ENCODE results near the gene RBM18. TPM values are rescaled to one million over a fixed set of nuclear protein-coding genes. Genes with fewer than 3 reads are reported as not detected.

The RBM18 gene
- total and polyA plus RNA-seq, 2 of the 4 experiments (the other 2 are of a cell fraction), result 8.4 to 15.6 TPM

DNA sequence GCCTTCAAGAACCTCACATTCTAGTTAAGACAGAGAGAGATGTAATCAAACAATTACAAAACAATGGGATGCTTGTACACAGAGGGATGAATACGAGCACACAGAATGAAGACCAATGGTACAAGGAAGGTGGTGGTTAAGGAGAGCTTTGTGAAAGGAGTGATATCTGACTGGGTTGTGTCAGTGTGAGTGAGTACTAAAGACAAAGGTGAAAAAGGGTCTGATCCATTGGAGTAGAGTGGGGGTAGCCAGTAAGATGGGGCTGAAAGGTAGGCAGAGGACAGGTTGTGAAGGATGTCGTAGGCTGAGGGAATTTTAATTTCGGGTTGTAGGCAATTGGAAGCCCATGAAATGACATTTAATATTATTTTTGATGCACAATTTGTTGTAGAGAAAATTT, 9.9 kb downstream of the RBM18 start:
- TF ChIP-seq RFX5 (IDR thresholded peaks at IDR 0.05; ENCODE audit: low read depth, low read length), result no peak
- TF ChIP-seq BHLHE40 (IDR thresholded peaks at IDR 0.05; ENCODE audit: low read depth, low read length), result no peak
- TF ChIP-seq, protein P1, sequence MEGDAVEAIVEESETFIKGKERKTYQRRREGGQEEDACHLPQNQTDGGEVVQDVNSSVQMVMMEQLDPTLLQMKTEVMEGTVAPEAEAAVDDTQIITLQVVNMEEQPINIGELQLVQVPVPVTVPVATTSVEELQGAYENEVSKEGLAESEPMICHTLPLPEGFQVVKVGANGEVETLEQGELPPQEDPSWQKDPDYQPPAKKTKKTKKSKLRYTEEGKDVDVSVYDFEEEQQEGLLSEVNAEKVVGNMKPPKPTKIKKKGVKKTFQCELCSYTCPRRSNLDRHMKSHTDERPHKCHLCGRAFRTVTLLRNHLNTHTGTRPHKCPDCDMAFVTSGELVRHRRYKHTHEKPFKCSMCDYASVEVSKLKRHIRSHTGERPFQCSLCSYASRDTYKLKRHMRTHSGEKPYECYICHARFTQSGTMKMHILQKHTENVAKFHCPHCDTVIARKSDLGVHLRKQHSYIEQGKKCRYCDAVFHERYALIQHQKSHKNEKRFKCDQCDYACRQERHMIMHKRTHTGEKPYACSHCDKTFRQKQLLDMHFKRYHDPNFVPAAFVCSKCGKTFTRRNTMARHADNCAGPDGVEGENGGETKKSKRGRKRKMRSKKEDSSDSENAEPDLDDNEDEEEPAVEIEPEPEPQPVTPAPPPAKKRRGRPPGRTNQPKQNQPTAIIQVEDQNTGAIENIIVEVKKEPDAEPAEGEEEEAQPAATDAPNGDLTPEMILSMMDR (conservative IDR thresholded peaks at IDR 0.05; ENCODE audit: low read depth, low read length), result no peak
- no peak for TF ChIP-seq POLR2A (IDR thresholded peaks at IDR 0.05; ENCODE audit: low read depth, low read length)
- TF ChIP-seq RCOR1 (IDR thresholded peaks at IDR 0.05; ENCODE audit: insufficient replicate concordance, low read length), result no peak
- TF ChIP-seq CHD1 (IDR thresholded peaks at IDR 0.05; ENCODE audit: low read depth, low read length), result no peak
- no peak for TF ChIP-seq CEBPB (IDR thresholded peaks at IDR 0.05; ENCODE audit: low read depth, low read length)
- TF ChIP-seq MAFK (IDR thresholded peaks at IDR 0.05; ENCODE audit: low read depth, low read length), result no peak
- TF ChIP-seq SMC3 (IDR thresholded peaks at IDR 0.05; ENCODE audit: low read depth, low read length), result no peak
- no peak for TF ChIP-seq NFE2L2 (IDR thresholded peaks at IDR 0.05; ENCODE audit: low read depth, low read length)
- TF ChIP-seq MXI1 (IDR thresholded peaks at IDR 0.05; ENCODE audit: borderline replicate concordance, low read depth, low read length), result no peak
- TF ChIP-seq, protein P2, sequence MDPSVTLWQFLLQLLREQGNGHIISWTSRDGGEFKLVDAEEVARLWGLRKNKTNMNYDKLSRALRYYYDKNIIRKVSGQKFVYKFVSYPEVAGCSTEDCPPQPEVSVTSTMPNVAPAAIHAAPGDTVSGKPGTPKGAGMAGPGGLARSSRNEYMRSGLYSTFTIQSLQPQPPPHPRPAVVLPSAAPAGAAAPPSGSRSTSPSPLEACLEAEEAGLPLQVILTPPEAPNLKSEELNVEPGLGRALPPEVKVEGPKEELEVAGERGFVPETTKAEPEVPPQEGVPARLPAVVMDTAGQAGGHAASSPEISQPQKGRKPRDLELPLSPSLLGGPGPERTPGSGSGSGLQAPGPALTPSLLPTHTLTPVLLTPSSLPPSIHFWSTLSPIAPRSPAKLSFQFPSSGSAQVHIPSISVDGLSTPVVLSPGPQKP (IDR thresholded peaks at IDR 0.05; ENCODE audit: borderline replicate concordance, low read depth, low read length), result no peak
- no peak for TF ChIP-seq MAZ (IDR thresholded peaks at IDR 0.05; ENCODE audit: borderline replicate concordance, low read depth, low read length)
- TF ChIP-seq, protein P3, sequence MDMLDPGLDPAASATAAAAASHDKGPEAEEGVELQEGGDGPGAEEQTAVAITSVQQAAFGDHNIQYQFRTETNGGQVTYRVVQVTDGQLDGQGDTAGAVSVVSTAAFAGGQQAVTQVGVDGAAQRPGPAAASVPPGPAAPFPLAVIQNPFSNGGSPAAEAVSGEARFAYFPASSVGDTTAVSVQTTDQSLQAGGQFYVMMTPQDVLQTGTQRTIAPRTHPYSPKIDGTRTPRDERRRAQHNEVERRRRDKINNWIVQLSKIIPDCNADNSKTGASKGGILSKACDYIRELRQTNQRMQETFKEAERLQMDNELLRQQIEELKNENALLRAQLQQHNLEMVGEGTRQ (IDR thresholded peaks at IDR 0.05; ENCODE audit: low read depth, low read length), result no peak
- Histone ChIP-seq H3K14ac (replicated peaks; ENCODE audit: low read depth, low read length) (no peak overlapping the region), H4K5ac (ENCODE audit: low read depth, low read length) (no peak overlapping the region), H3K56ac (ENCODE audit: extremely low read depth, insufficient read depth, low read length) (no peak overlapping the region), H3K4me3 (ENCODE audit: insufficient read depth, low read depth, low read length) (no peak overlapping the region), H3K4me2 (ENCODE audit: low read depth, low read length) (no peak overlapping the region), H3K4ac (ENCODE audit: low read depth, low read length) (no peak overlapping the region), H4K8ac (ENCODE audit: low read depth in 2 of 2, low read length in 2 of 2) (no peak overlapping the region), H3K9ac (ENCODE audit: low read depth, low read length) (no peak overlapping the region), H3K9me1 (ENCODE audit: insufficient read depth, low read length) (peaks cover 7% of the 10 kb centered on the region; the same call in 1 of the 2 replicates), H3K18ac (ENCODE audit: low read depth, low read length) (no peak overlapping the region), H3K36me3 (ENCODE audit: control insufficient read depth, insufficient read depth, low read length) (peaks cover 16% of the 10 kb centered on the region), H3K27me3 (ENCODE audit: control insufficient read depth, insufficient read depth, low read length) (no peaks in the 10 kb centered on the region), H3K23ac (ENCODE audit: low read depth, low read length) (no peak overlapping the region), H3K4me1 (ENCODE audit: control insufficient read depth, insufficient read depth, low read length) (no peaks in the 10 kb centered on the region), H3K9me3 (ENCODE audit: control insufficient read depth, insufficient read depth, low read length) (no peaks in the 10 kb centered on the region), H2BK20ac (ENCODE audit: low read depth, low read length) (no peak overlapping the region), H4K20me1 (ENCODE audit: insufficient read depth, low read length) (no peaks in the 10 kb centered on the region; the same call in 1 of the 2 replicates), H2BK120ac (ENCODE audit: low read depth, low read length) (no peak overlapping the region), H2AFZ (replicated peaks; ENCODE audit: low read length, poor library complexity) (no peak overlapping the region), H3K27ac (ENCODE audit: insufficient read depth, low read length) (no peak overlapping the region), H3K79me1 (ENCODE audit: low read depth in 1 of 2, low read length in 2 of 2) (peaks cover 11 to 33% of the 10 kb centered on the region in 2 experiments), H2AK9ac (replicated peaks; ENCODE audit: low read depth, low read length, poor library complexity) (no peak overlapping the region), H4K91ac (ENCODE audit: insufficient read depth, low read depth, low read length) (no peak overlapping the region), H2AK5ac (ENCODE audit: low read depth, low read length) (no peak overlapping the region), H2BK15ac (ENCODE audit: low read depth, low read length) (no peak overlapping the region), H2BK5ac (ENCODE audit: low read depth, low read length, poor library complexity, severe bottlenecking) (no peak overlapping the region)
- dilution Hi-C loops (cut with HindIII; ENCODE audit: low sequenced_read_pairs, unreplicated experiment), result no loop called here
- DNase-seq, result no peak
- in situ Hi-C loops (cut with MboI; ENCODE audit: low sequenced_read_pairs), result no loop called here
- ChIA-PET POLR2A (ENCODE audit: unreplicated experiment) (no interaction called here), CTCF (no interaction called here)
- 86% methylated on average over 1 of the region's 3 CpGs; no CpG with 5 or more reads in 1 of the 2 experiments for WGBS, 2 experiments (ENCODE audit: extremely low coverage in 2 of 2, insufficient read length in 1 of 2)
- ATAC-seq (ENCODE audit: low read depth), result no peak; the same call in 1 of the 2 replicates
- no TSS peak for BruUV-seq (replicated peaks)
- intact Hi-C loops (cut with micrococcal nuclease), result no loop called here

Measured in IMR-90 (cell line).